AG04450 (cell line): ENCODE data around the gene PARP16. TPM values are rescaled to one million over a fixed set of nuclear protein-coding genes. Genes with fewer than 3 reads are reported as not detected.
"Not testable (repeated sequence)": the region's sequence is repeated elsewhere in the genome, so short reads cannot be mapped to it uniquely, and the experiment has no call there.

ENCODE experiments used
- CTCF ChIA-PET: fragments of 300-600, 350-600 bp; formaldehyde crosslinking; extraction: SDS; loops from one replicate; lab custom pipeline; 2022; ENCODE audit warnings: antibody characterized with exemption, inconsistent platforms; lab: Charles Lee
- POLR2A ChIA-PET: fragments of 350-600 bp; formaldehyde crosslinking; extraction: SDS; loops from one replicate; lab custom pipeline; 2021; ENCODE audit warnings: antibody characterized with exemption, inconsistent platforms; lab: Yijun Ruan, JAX
- DNase-seq: peaks from one replicate; pipeline ENCODE4 v3.0.0-alpha.2; 2011; ENCODE audit warnings: low read depth, low spot score
- H3K27ac ChIP-seq: one replicate; pipeline ENCODE4 v1.5.1; 2012; ENCODE audit warnings: low read depth, low read length, control low read depth
- H3K27me3 ChIP-seq: one replicate; pipeline ENCODE4 v1.6.0; 2012; ENCODE audit warnings: low read length; ENCODE audit not compliant: control insufficient read depth, insufficient read depth
- H3K4me3 ChIP-seq: 2 replicates; pipeline ENCODE4 v1.5.1; 2011; ENCODE audit warnings: mild to moderate bottlenecking, low read depth, low read length, control low read depth
- H3K9me3 ChIP-seq: 2 replicates; pipeline ENCODE4 v1.5.1; 2012; ENCODE audit warnings: low read length; ENCODE audit not compliant: control insufficient read depth, insufficient read depth
- CTCF ChIP-seq: IDR thresholded peaks from 2 replicates; pipeline ENCODE4 v1.5.1; 2011; ENCODE audit warnings: low read depth, low read length, control low read depth, inconsistent platforms
- polyA plus RNA-seq: library from polyadenylated mRNA; depleted of rRNA; stranded (reverse); fragments of >200 nt; gene quantifications from 2 replicates; pipeline ENCODE4 v1.2.3, GENCODE V29; 2011

Gene PARP16
- polyA plus RNA-seq, 1 experiment, result 5.3 TPM

GRCh38 chr15:65233696-65234095 is 53.0 kb downstream of the PARP16 start:
- Histone ChIP-seq H3K9me3 (no peaks in the 10 kb centered on the region), H3K4me3 (no peak overlapping the region), H3K27ac (no peak overlapping the region), H3K27me3 (no peaks in the 10 kb centered on the region)
- no peak for TF ChIP-seq CTCF
- POLR2A ChIA-PET, result interaction anchor here (0.6 kb wide), 1 partner anchor 19 kb away, joined by 3 read pairs; no protein-coding TSS in a partner anchor
- CTCF ChIA-PET, result interaction anchor here (0.7 kb wide), 1 partner anchor 38 kb away, joined by 3 read pairs; no protein-coding TSS in a partner anchor
- DNase-seq, result no peak

DNA sequence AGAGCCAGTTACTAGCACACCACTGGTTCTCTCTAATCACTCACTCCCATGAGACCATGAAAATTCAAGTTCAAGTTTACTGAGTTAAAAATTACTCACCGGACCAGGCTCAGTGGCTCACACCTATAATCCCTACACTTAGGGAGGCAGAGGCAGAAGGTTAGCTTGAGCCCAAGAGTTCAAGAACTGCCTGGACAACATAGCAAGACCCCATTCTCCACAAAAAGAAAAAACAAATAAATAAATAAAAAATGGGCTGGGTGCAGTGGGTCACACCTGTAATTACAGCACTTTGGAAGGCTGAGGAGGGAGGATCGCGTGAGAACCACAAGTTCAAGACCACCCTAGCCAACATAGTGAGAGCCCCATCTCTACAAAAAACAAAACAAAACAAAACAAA is 54.2 kb downstream of the PARP16 start:
- DNase-seq, result no peak
- no peak overlapping the region for H3K4me3 ChIP-seq
- no peaks in the 10 kb centered on the region for H3K9me3 ChIP-seq
- TF ChIP-seq CTCF, result no peak
- ChIA-PET POLR2A (no interaction called here), CTCF (no interaction called here)
- no peak overlapping the region for H3K27ac ChIP-seq
- no peaks in the 10 kb centered on the region for H3K27me3 ChIP-seq

DNA sequence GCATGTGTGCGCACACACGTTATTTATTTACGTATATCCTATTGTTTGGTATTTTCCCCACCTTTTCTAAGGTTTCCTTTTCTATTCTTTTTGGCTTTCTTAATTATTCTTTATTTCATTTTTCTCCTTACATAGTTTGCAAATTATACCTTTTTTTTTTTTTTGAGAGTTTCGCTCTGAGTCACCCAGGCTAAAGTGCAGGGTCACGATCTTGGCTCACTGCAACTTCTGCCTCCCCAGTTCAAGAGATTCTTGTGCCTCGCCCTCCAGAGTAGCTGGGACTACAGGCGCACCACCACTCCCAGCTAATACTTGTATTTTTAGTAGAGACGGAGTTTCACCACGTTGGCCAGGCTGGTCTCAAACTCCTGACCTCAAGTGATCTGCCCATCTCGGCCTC is 55.4 kb downstream of the PARP16 start:
- Histone ChIP-seq H3K27ac (no peak overlapping the region), H3K27me3 (no peaks in the 10 kb centered on the region), H3K4me3 (no peak overlapping the region), H3K9me3 (no peaks in the 10 kb centered on the region)
- ChIA-PET POLR2A (no interaction called here), CTCF (no interaction called here)
- no peak for TF ChIP-seq CTCF
- DNase-seq, result no peak

GRCh38 chr15:65226901-65227300 is 59.8 kb downstream of the PARP16 start:
- H3K27ac ChIP-seq, POLR2A ChIA-PET, H3K9me3 ChIP-seq, DNase-seq, H3K4me3 ChIP-seq, CTCF ChIA-PET: not testable (repeated sequence)
- peaks cover 15% of the 10 kb centered on the region for H3K27me3 ChIP-seq

DNA sequence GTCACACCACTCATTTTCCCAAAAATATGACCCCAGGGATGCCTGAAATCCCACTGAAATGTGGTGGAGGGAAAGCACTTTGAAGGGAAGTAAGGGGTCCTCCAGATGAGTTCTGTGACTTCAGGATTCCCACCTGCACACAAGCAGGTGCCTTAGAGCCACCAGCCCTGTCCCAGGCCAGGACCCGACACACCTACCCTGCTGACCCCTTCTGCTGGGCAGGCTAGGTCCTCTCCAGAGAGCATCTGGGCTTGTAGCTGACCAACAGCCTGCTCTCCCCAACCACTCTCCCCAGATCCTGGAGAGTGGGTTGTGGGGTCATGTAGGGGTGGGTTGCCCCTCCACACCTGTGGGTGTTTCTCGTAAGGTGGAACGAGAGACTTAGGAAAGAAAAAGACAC is 60.5 kb downstream of the PARP16 start:
- H3K9me3 ChIP-seq, result no peaks in the 10 kb centered on the region
- no peak for TF ChIP-seq CTCF
- no peak overlapping the region for H3K4me3 ChIP-seq
- no peak for DNase-seq
- no peak overlapping the region for H3K27ac ChIP-seq
- ChIA-PET POLR2A (no interaction called here), CTCF (no interaction called here)
- peaks cover 16% of the 10 kb centered on the region for H3K27me3 ChIP-seq
